Measurements from ENCODE around the gene SETD1A. TPM values are rescaled to one million over a fixed set of nuclear protein-coding genes. Genes with fewer than 3 reads are reported as not detected.

The SETD1A gene
- total RNA-seq, 1 donor from 2014 or later = 23.4 TPM

- TF ChIP-seq CTCF (IDR thresholded peaks at IDR 0.05; ENCODE audit: unreplicated experiment) = no peak
- Mint-ChIP-seq H3K4me3 (ENCODE audit: unreplicated experiment) (no peak overlapping the region), H3K4me1 (ENCODE audit: unreplicated experiment) (peaks cover 3% of the 10 kb centered on the region), H3K9me3 (ENCODE audit: unreplicated experiment) (no peaks in the 10 kb centered on the region), H3K27me3 (ENCODE audit: unreplicated experiment) (peaks cover 6% of the 10 kb centered on the region), H3K27ac (ENCODE audit: unreplicated experiment) (no peak overlapping the region), H3K36me3 (ENCODE audit: low read depth, unreplicated experiment) (peaks cover 3% of the 10 kb centered on the region)
- no peak for DNase-seq (ENCODE audit: low spot score)
Measured at GRCh38 chr16:30998852-30999761, 41.6 kb downstream of the SETD1A start.

- no peak overlapping the region for H3K4me3 Mint-ChIP-seq (ENCODE audit: unreplicated experiment)
- H3K27ac Mint-ChIP-seq (ENCODE audit: unreplicated experiment) = no peak overlapping the region
- TF ChIP-seq CTCF (IDR thresholded peaks at IDR 0.05; ENCODE audit: unreplicated experiment) = no peak
- H3K27me3 Mint-ChIP-seq (ENCODE audit: unreplicated experiment) = peaks cover 6% of the 10 kb centered on the region
- H3K9me3 Mint-ChIP-seq (ENCODE audit: unreplicated experiment) = no peaks in the 10 kb centered on the region
- peaks cover 3% of the 10 kb centered on the region for H3K4me1 Mint-ChIP-seq (ENCODE audit: unreplicated experiment)
- H3K36me3 Mint-ChIP-seq (ENCODE audit: low read depth, unreplicated experiment) = peaks cover 3% of the 10 kb centered on the region
- DNase-seq (ENCODE audit: low spot score) = no peak
Measured at GRCh38 chr16:31000671-31001382, 43.3 kb downstream of the SETD1A start.

- no peak for DNase-seq (ENCODE audit: low spot score)
- Mint-ChIP-seq H3K4me3 (ENCODE audit: unreplicated experiment) (no peak overlapping the region), H3K9me3 (ENCODE audit: unreplicated experiment) (no peaks in the 10 kb centered on the region), H3K4me1 (ENCODE audit: unreplicated experiment) (no peaks in the 10 kb centered on the region), H3K36me3 (ENCODE audit: low read depth, unreplicated experiment) (no peaks in the 10 kb centered on the region), H3K27ac (ENCODE audit: unreplicated experiment) (no peak overlapping the region), H3K27me3 (ENCODE audit: unreplicated experiment) (peaks cover 6% of the 10 kb centered on the region)
- no peak for TF ChIP-seq CTCF (IDR thresholded peaks at IDR 0.05; ENCODE audit: unreplicated experiment)
Measured at GRCh38 chr16:31001507-31002249, 44.1 kb downstream of the SETD1A start.

GRCh38 chr16:31002250-31002700 is 44.7 kb downstream of the SETD1A start:
- Mint-ChIP-seq H3K4me3 (ENCODE audit: unreplicated experiment) (no peak overlapping the region), H3K4me1 (ENCODE audit: unreplicated experiment) (no peaks in the 10 kb centered on the region), H3K27me3 (ENCODE audit: unreplicated experiment) (peaks cover 6% of the 10 kb centered on the region), H3K9me3 (ENCODE audit: unreplicated experiment) (no peaks in the 10 kb centered on the region), H3K27ac (ENCODE audit: unreplicated experiment) (no peak overlapping the region), H3K36me3 (ENCODE audit: low read depth, unreplicated experiment) (no peaks in the 10 kb centered on the region)
- no peak for TF ChIP-seq CTCF (IDR thresholded peaks at IDR 0.05; ENCODE audit: unreplicated experiment)
- DNase-seq (ENCODE audit: low spot score) = no peak

All from endothelial cell (in vitro differentiated cells).